ENCODE measurements around the gene LRRC75B.

- TF ChIP-seq POLR2AphosphoS5 (IDR thresholded peaks at IDR 0.05) (no peak), CTCF (IDR thresholded peaks at IDR 0.05) (no peak)
These were observed 16.1 kb downstream of the LRRC75B start for GRCh38 chr22:24576778-24577177.

All from gastroesophageal sphincter (tissue), 3 donors.